Stimulated activated CD8-positive, alpha-beta memory T cell treated with anti-CD3 and anti-CD28 coated beads, Interleukin-4, amount 100 ng/mL, for 4 hours (primary cell): ENCODE data around the gene AFAP1L1.

ENCODE experiments used
- DNase-seq, 2 donors: peaks; one replicate each; pipeline ENCODE4 v3.0.0-alpha.2; 2020; ENCODE audit warnings: low read depth in 2 of 2, low spot score in 1 of 2

Gene AFAP1L1

GRCh38 chr5:149310947-149311658, 39.4 kb downstream of the AFAP1L1 start:
- no peak for DNase-seq

DNA sequence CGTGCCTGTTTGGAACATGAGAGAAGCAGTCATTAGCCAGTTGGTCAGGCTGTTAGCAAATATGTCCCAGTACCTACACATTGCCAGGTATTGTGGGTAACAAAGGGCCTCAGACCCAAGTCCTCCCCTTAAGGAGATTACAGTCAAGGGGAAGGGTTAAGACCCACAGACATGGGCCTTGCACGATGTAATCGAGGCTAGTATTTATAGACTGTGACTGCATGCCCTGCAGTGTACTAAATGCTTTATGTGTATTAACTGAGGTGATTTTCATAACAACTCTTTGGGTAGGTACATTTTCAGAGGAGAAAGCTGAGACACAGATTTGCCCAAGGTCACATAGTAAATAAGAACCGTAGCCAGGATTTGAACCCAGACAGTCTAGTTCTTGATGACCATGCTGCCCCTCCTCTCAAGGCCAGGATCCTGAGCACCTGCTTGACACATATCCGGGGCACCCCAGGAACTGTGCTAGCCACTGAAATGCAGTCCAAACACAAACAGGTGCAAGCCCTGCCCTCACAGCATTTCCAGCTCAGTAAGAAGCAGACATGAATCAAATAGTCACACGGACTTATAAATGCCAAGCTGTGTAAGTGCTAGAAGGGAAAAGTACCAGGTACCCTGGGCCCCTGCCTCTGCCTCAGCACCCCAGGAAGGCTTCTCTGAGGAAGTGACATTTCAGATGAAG, 41.6 kb downstream of the AFAP1L1 start:
- DNase-seq = no peak

DNA sequence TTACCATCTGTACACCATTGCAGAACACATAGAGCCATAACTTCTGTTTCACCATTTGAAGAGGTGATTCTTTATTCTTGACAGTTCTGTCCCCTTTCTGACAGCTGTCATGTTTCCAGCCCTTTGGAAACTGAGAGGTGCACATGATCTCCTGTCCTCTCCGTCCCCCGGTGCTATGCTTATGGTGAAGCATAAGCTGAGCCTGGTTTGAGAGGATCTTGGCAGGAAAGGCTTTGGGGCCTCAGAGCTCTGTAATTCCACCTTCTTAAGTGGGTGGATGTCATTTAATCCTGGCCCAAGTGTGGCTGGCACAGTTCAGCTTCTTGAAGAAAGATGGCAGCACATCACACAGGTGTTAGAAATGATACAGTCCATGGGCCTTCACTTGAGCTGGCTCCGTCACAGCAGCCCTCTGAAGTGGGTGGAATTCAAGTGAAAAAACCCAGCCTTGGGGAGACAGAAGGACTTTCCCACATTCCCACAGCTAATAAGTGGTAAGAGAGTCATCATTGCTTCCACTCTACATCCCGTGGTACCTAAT, 43.0 kb downstream of the AFAP1L1 start:
- no peak for DNase-seq

GRCh38 chr5:149315753-149316152, 44.1 kb downstream of the AFAP1L1 start:
- DNase-seq = no peak

GRCh38 chr5:149317281-149318048, 45.8 kb downstream of the AFAP1L1 start:
- no peak for DNase-seq

DNA sequence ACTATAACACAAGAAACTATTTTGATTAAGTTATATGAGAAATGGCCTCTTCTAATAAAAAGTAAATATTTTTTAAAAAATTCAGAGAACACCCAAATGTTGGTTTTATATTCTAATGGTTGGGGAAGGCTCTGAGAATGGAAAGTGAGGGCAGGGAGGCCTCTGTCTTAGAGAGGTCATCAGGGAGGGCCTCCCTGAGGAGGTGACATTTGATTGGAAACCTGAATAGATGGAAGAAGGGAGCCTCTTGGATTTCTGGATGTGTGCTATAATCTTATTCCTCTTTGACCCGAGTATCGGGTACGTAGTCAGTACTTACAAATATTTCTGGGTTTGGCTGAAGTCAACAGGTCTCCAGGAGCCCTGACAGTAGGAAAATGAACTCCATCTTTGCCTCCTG, 47.5 kb downstream of the AFAP1L1 start:
- DNase-seq = no peak

GRCh38 chr5:149320791-149321330, 49.2 kb downstream of the AFAP1L1 start:
- no peak for DNase-seq

DNA sequence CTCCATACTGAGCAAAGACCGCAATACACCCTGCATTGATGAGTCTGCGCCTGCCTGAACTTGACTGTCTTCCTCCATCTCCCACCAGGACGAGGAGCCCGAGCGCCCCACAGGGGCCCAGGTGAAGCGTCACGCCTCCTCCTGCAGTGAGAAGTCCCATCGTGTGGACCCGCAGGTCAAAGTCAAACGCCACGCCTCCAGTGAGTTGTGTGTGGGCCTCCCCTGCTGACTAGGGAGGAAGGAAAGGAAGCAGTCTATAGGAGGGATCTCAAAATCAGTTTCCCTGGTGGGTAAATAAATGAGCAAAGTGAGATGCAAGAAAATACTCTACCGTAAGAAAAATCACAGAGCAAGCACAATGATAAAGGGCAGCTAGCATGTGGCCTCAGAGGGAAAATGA, 50.9 kb downstream of the AFAP1L1 start:
- no peak for DNase-seq

DNA sequence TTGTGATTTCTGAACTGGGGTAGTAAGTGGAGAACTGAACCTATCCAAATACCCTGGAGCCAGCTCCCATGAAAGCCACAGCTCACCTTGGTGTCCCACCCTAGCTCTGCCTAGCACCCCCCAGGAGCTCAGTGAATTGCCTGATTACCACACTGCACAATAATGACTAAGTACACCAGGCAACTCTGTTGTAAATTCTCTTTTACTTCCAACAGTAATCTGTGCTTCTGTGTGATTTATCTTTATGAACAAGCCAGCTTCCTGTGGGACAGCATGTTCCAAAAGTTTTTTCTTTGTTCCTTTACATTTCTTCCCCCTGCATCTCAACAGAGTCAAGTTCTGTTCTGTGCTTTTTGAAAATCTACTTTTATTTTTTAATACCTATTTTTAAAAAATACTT, 51.6 kb downstream of the AFAP1L1 start:
- DNase-seq = no peak

DNA sequence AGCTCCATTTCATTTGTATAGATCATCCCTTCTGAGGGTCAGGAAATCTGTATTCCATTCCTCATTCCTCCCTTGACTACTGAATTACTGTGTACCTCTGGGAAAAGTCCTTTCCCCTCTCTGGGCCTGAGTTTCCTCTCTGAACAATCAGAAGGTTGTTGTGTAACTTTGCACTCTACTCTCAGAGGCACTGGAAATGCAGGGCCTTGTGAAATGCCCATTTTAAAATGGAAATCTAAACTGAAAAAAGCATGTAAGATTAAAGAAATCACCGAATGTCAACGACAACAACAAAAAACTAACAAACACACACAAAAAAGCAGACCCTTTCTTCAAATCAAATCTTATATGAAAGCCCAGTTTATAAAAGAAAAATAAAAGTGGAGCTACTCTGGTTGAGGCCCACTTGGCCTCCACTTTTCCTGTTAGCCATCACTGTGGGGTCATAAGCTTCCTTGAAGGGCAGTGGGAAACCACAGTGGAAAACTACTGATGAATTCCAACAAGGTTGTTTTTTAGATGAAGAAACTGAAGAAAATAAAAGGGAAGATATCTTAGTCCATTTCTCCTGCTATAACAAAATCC, 52.1 kb downstream of the AFAP1L1 start:
- DNase-seq = no peak

DNA sequence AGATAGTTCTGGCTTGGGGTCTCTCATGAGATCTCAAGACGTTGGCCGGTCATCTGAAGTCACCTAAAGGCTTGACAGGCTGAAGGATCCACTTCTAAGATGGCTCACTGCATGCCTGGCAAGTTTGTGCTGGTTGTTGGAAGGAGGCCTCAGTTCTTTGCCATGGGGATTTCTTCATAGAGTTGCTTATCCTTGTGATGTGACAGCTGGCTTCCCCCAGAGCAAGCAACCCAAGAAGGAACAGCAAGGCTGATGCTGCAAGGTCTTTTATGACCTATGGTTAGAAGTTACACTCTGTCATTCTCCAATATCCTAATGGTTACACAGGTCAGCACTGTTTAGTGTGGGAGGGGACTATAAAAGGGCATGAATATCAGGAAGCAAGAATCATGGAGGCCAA, 53.0 kb downstream of the AFAP1L1 start:
- DNase-seq = no peak

- DNase-seq = no peak
These were observed 53.6 kb downstream of the AFAP1L1 start for GRCh38 chr5:149325166-149325735.

DNA sequence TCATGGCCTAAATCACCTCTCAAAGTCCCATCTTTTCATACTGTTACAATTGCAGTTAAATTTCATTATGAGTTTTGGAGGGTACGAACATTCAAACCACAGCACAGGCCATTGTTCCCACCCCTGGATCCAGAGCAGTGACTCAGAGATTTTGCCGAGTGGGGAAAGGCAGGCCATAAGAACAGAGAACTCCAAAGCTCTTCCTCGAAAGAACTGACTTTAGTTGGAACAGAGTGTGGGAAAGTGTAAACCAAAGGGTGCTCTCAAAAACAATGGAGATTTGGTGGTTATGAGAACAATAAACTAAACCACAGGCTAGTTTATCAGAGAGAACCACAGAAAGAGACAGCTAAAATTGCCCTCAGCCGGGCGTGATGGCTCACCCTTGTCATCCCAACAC, 54.2 kb downstream of the AFAP1L1 start:
- no peak for DNase-seq

DNA sequence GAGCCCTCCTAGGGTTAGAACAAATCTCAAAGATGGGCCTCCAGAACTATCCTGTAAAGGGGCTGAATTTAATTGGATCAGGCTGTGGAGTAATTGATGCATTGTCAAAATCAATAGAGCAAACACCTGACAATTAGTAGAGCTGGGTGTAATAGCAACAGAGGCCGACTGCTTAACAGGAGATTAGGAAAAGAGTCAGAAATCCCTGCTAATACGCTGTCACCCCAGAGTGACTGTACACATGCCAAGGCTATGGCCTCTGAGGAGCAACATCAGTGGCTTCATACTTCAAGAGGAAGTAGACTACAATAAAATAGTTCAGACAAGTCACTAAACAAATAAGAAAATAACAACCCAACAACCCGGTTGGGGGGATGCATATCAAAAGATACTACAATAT, 55.0 kb downstream of the AFAP1L1 start:
- DNase-seq = no peak

GRCh38 chr5:149328177-149328576, 56.5 kb downstream of the AFAP1L1 start:
- DNase-seq = no peak

- no peak for DNase-seq
These were observed 62.2 kb downstream of the AFAP1L1 start for GRCh38 chr5:149333711-149334443.

GRCh38 chr5:149337736-149338135, 66.1 kb downstream of the AFAP1L1 start:
- DNase-seq = no peak

GRCh38 chr5:149338364-149338763, 66.7 kb downstream of the AFAP1L1 start:
- no peak for DNase-seq

DNA sequence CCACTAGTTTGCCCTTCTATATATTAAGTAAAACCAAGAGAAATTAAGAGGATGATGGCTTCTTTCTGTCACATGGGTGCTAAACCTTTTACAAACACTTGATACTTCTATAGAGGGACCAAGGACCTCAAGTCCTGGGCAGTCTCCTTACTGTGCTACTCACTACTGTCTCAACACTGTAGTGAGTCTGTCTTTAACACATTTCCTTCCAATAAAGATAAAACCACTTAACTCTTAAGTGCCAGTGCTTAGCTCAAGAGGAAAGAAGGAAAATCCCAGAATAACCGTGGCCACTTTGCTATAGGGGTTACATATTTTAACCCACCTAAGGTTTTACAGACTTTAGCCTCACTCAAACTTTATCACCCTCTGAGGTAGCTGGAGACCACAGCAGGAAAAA, 69.3 kb downstream of the AFAP1L1 start:
- DNase-seq = no peak

GRCh38 chr5:149341876-149342275, 70.2 kb downstream of the AFAP1L1 start:
- DNase-seq = no peak
